ENCODE results near the gene UBB.

Gene UBB

DNA sequence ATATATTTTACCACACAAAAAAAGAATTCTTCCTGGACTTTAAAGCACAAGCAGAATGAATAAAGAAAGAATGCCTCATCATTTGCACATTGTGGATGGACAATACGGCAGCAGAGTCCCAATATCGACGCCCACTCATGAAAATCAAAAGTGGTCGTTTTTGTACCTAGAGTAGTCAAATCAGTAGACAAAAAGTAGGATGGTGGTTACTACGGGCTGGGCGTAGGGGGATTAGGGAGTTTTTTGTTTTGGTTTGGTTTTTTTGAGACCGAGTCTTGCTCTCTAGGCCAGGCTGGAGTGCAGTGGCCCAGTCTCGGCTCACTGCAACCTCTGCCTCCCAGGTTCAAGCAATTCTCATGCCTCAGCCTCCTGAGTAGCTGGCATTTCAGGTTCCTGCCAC, 19.0 kb upstream of the UBB start:
- H2AFZ ChIP-seq (ENCODE audit: low read depth, low read length) = no peak overlapping the region
- no peaks in the 10 kb centered on the region for H3K4me1 ChIP-seq (ENCODE audit: insufficient read depth, low read length)
- H3K4me3 ChIP-seq (ENCODE audit: low read depth in 1 of 2, low read length in 2 of 2) = no peak overlapping the region
- DNase-seq (no peak), ATAC-seq (ENCODE audit: insufficient read depth, low read depth) (no peak)
- H3K79me2 ChIP-seq (ENCODE audit: insufficient read depth, low read length) = no peaks in the 10 kb centered on the region
- no peaks in the 10 kb centered on the region for H3K27me3 ChIP-seq (ENCODE audit: insufficient read depth, low read length, poor library complexity)
- no peaks in the 10 kb centered on the region for H3K9me3 ChIP-seq (ENCODE audit: insufficient read depth, low read length, severe bottlenecking)
- no peak overlapping the region for H3K4me2 ChIP-seq (ENCODE audit: insufficient read depth, low read length)
- H3K36me3 ChIP-seq (ENCODE audit: insufficient read depth, low read length) = no peaks in the 10 kb centered on the region
- no peak overlapping the region for H3K27ac ChIP-seq (ENCODE audit: low read length)
- H4K20me1 ChIP-seq (ENCODE audit: insufficient read depth, low read length) = no peaks in the 10 kb centered on the region
- no peak overlapping the region for H3K9ac ChIP-seq (ENCODE audit: low read depth, low read length)
- TF ChIP-seq, protein P1, sequence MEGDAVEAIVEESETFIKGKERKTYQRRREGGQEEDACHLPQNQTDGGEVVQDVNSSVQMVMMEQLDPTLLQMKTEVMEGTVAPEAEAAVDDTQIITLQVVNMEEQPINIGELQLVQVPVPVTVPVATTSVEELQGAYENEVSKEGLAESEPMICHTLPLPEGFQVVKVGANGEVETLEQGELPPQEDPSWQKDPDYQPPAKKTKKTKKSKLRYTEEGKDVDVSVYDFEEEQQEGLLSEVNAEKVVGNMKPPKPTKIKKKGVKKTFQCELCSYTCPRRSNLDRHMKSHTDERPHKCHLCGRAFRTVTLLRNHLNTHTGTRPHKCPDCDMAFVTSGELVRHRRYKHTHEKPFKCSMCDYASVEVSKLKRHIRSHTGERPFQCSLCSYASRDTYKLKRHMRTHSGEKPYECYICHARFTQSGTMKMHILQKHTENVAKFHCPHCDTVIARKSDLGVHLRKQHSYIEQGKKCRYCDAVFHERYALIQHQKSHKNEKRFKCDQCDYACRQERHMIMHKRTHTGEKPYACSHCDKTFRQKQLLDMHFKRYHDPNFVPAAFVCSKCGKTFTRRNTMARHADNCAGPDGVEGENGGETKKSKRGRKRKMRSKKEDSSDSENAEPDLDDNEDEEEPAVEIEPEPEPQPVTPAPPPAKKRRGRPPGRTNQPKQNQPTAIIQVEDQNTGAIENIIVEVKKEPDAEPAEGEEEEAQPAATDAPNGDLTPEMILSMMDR (IDR thresholded peaks at IDR 0.05; ENCODE audit: borderline replicate concordance, extremely low read depth, low read length, poor library complexity, severe bottlenecking) = no peak
- no peak for TF ChIP-seq EZH2 (IDR thresholded peaks at IDR 0.05; ENCODE audit: borderline replicate concordance, low read depth, low read length, severe bottlenecking)

DNA sequence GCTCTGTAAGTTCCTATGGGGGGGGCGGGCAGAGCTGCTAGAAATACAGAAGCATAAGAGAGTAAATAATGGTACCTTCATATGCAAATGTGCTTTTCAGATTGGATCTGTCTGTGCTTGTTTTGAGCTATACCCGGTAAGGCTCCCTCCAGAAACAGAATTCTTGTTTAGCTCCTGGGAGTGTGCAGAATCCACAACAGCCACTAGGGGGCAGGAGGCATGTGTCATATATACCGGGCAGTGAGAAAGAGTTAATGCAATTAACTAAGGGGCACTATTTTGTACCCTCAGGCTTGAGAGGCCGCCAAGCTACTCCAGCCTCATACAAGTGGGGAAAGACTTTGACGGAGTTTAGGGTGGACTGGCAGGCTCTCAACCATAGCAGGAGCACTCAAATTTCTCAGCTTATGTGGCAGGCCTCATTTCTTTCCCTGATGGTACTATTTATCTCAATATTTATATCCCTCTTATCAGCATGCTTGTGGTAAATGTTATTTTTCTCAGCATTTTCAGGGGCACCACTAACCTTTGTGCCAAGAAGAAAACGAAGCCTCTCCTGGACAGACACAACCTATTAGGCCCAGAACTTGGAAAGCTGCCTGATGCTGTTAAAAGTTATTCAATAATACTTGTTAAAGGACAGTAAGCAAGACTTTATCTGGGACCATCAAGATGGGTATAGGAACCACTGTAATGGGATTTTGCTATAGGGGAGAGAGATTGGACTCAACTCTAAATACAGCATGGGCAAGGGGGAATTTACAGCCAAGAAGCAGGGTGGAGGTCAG, 16.9 kb upstream of the UBB start:
- Histone ChIP-seq H3K27ac (ENCODE audit: low read length) (no peak overlapping the region), H3K9ac (ENCODE audit: low read depth, low read length) (no peak overlapping the region), H3K27me3 (ENCODE audit: insufficient read depth, low read length, poor library complexity) (no peaks in the 10 kb centered on the region), H3K9me3 (ENCODE audit: insufficient read depth, low read length, severe bottlenecking) (no peaks in the 10 kb centered on the region), H3K36me3 (ENCODE audit: insufficient read depth, low read length) (no peaks in the 10 kb centered on the region), H3K4me1 (ENCODE audit: insufficient read depth, low read length) (no peaks in the 10 kb centered on the region), H3K79me2 (ENCODE audit: insufficient read depth, low read length) (no peaks in the 10 kb centered on the region), H2AFZ (ENCODE audit: low read depth, low read length) (peak overlapping the region; percentile 12; the same call in 1 of the 2 replicates), H3K4me3 (ENCODE audit: low read depth in 1 of 2, low read length in 2 of 2) (no peak overlapping the region), H4K20me1 (ENCODE audit: insufficient read depth, low read length) (no peaks in the 10 kb centered on the region), H3K4me2 (ENCODE audit: insufficient read depth, low read length) (no peak overlapping the region)
- DNase-seq (peak; percentile 81), ATAC-seq (ENCODE audit: insufficient read depth, low read depth) (peak; percentile 99)
- TF ChIP-seq, protein P1 (IDR thresholded peaks at IDR 0.05; ENCODE audit: borderline replicate concordance, extremely low read depth, low read length, poor library complexity, severe bottlenecking) = peak; percentile 99
- no peak for TF ChIP-seq EZH2 (IDR thresholded peaks at IDR 0.05; ENCODE audit: borderline replicate concordance, low read depth, low read length, severe bottlenecking)

DNA sequence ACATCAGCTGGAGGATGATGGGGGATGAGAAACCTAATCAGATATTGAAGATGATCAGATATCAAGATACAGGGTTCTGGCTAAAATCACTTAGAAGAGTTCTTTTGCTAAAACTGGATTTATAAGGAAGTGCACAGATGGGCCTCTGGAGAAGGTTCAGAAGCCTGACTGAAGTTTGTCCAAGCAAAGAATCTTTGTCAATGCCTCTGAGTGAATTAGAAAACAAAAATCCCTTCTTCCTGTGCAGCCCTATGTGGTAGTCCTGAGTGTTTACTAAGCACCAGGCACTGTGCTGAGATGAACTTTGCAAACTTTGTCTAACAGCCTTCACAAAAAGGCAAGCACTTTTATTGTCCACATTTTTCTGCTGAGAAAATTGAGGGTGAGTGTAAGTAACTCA, 16.3 kb upstream of the UBB start:
- no peaks in the 10 kb centered on the region for H3K9me3 ChIP-seq (ENCODE audit: insufficient read depth, low read length, severe bottlenecking)
- no peaks in the 10 kb centered on the region for H4K20me1 ChIP-seq (ENCODE audit: insufficient read depth, low read length)
- H3K4me1 ChIP-seq (ENCODE audit: insufficient read depth, low read length) = no peaks in the 10 kb centered on the region
- no peaks in the 10 kb centered on the region for H3K36me3 ChIP-seq (ENCODE audit: insufficient read depth, low read length)
- H3K27ac ChIP-seq (ENCODE audit: low read length) = no peak overlapping the region
- no peaks in the 10 kb centered on the region for H3K79me2 ChIP-seq (ENCODE audit: insufficient read depth, low read length)
- DNase-seq (no peak), ATAC-seq (ENCODE audit: insufficient read depth, low read depth) (no peak)
- no peaks in the 10 kb centered on the region for H3K27me3 ChIP-seq (ENCODE audit: insufficient read depth, low read length, poor library complexity)
- peak overlapping the region; percentile 12; the same call in 1 of the 2 replicates for H2AFZ ChIP-seq (ENCODE audit: low read depth, low read length)
- H3K4me2 ChIP-seq (ENCODE audit: insufficient read depth, low read length) = no peak overlapping the region
- no peak overlapping the region for H3K9ac ChIP-seq (ENCODE audit: low read depth, low read length)
- no peak overlapping the region for H3K4me3 ChIP-seq (ENCODE audit: low read depth in 1 of 2, low read length in 2 of 2)
- TF ChIP-seq EZH2 (IDR thresholded peaks at IDR 0.05; ENCODE audit: borderline replicate concordance, low read depth, low read length, severe bottlenecking) = no peak
- TF ChIP-seq, protein P1 (IDR thresholded peaks at IDR 0.05; ENCODE audit: borderline replicate concordance, extremely low read depth, low read length, poor library complexity, severe bottlenecking) = no peak
